ENCODE results near the gene DUOX2. TPM values are rescaled to one million over a fixed set of nuclear protein-coding genes. Genes with fewer than 3 reads are reported as not detected.

Gene DUOX2
- total RNA-seq, 1 experiment from 2014 or later, result 0.21 TPM

- H3K27ac Mint-ChIP-seq (ENCODE audit: unreplicated experiment), result no peak overlapping the region
- no peaks in the 10 kb centered on the region for H3K4me1 Mint-ChIP-seq (ENCODE audit: low read depth, unreplicated experiment)
- DNase-seq, result no peak
- no peak for TF ChIP-seq CTCF (IDR thresholded peaks at IDR 0.05; ENCODE audit: unreplicated experiment)
- no TSS peak for BruUV-seq (replicated peaks)
- no peaks in the 10 kb centered on the region for H3K9me3 Mint-ChIP-seq (ENCODE audit: low read depth, unreplicated experiment)
- peaks cover 58% of the 10 kb centered on the region for H3K27me3 Mint-ChIP-seq (ENCODE audit: unreplicated experiment)
- no peaks in the 10 kb centered on the region for H3K36me3 Mint-ChIP-seq (ENCODE audit: insufficient read depth, unreplicated experiment)
- H3K4me3 Mint-ChIP-seq (ENCODE audit: low read depth, unreplicated experiment), result no peak overlapping the region
- CTCF ChIA-PET, result no interaction called here
- intact Hi-C loops (cut with micrococcal nuclease; ENCODE audit: unreplicated experiment), result no loop called here
These were observed 20.2 kb downstream of the DUOX2 start for GRCh38 chr15:45093622-45094357.

DNA sequence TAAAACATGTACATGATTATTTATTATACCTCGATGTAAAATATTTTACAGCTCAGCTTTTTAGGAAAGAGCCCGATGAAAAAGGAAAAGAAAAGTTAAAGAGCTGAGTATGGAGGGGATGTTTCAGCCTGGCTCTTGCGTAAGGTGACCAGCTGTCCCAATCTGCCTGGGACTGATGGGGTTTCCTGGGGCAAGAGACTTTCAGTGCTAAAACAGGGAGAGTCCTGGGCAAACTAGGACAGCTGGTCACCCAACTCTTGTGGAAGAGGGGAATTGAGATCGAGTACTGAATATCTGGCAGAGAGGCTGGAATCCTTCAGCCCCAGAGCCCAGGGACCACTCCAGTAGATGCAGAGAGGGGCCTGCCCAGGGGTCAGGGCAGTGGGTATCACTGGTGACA, 21.0 kb downstream of the DUOX2 start:
- Mint-ChIP-seq H3K27me3 (ENCODE audit: unreplicated experiment) (peaks cover 62% of the 10 kb centered on the region), H3K9me3 (ENCODE audit: low read depth, unreplicated experiment) (no peaks in the 10 kb centered on the region), H3K4me1 (ENCODE audit: low read depth, unreplicated experiment) (no peaks in the 10 kb centered on the region), H3K36me3 (ENCODE audit: insufficient read depth, unreplicated experiment) (no peaks in the 10 kb centered on the region), H3K4me3 (ENCODE audit: low read depth, unreplicated experiment) (no peak overlapping the region), H3K27ac (ENCODE audit: unreplicated experiment) (no peak overlapping the region)
- TF ChIP-seq CTCF (IDR thresholded peaks at IDR 0.05; ENCODE audit: unreplicated experiment), result no peak
- no peak for DNase-seq
- intact Hi-C loops (cut with micrococcal nuclease; ENCODE audit: unreplicated experiment), result no loop called here
- no TSS peak for BruUV-seq (replicated peaks)
- CTCF ChIA-PET, result no interaction called here

GRCh38 chr15:45091576-45091975, 22.4 kb downstream of the DUOX2 start:
- no peaks in the 10 kb centered on the region for H3K4me1 Mint-ChIP-seq (ENCODE audit: low read depth, unreplicated experiment)
- H3K27me3 Mint-ChIP-seq (ENCODE audit: unreplicated experiment), result peaks cover 72% of the 10 kb centered on the region
- no peaks in the 10 kb centered on the region for H3K36me3 Mint-ChIP-seq (ENCODE audit: insufficient read depth, unreplicated experiment)
- BruUV-seq (replicated peaks), result no TSS peak
- no peak overlapping the region for H3K27ac Mint-ChIP-seq (ENCODE audit: unreplicated experiment)
- H3K4me3 Mint-ChIP-seq (ENCODE audit: low read depth, unreplicated experiment), result no peak overlapping the region
- no peaks in the 10 kb centered on the region for H3K9me3 Mint-ChIP-seq (ENCODE audit: low read depth, unreplicated experiment)
- CTCF ChIA-PET, result no interaction called here
- no peak for DNase-seq
- intact Hi-C loops (cut with micrococcal nuclease; ENCODE audit: unreplicated experiment), result no loop called here
- no peak for TF ChIP-seq CTCF (IDR thresholded peaks at IDR 0.05; ENCODE audit: unreplicated experiment)

DNA sequence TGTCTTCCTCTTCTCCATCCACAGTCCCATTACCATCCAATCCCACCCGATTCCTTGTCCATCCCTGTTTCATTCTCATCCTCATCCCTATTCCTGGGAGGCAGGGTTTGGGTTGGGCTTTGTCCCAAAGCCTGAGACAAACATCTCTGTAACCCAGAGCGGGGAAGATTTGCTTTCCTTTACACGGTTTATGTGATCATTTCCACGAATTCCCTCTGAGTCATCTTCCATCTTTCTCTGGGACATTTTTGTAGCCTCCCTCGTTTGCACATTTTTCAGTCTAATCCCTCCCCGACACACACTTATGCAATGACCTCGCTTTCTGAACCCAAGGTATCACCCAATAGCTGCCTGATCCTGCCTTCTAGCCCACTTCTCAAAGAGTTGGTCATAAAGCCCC, 22.8 kb downstream of the DUOX2 start:
- DNase-seq, result no peak
- CTCF ChIA-PET, result no interaction called here
- intact Hi-C loops (cut with micrococcal nuclease; ENCODE audit: unreplicated experiment), result no loop called here
- TF ChIP-seq CTCF (IDR thresholded peaks at IDR 0.05; ENCODE audit: unreplicated experiment), result no peak
- no TSS peak for BruUV-seq (replicated peaks)
- Mint-ChIP-seq H3K4me1 (ENCODE audit: low read depth, unreplicated experiment) (no peaks in the 10 kb centered on the region), H3K4me3 (ENCODE audit: low read depth, unreplicated experiment) (no peak overlapping the region), H3K27me3 (ENCODE audit: unreplicated experiment) (peaks cover 72% of the 10 kb centered on the region), H3K9me3 (ENCODE audit: low read depth, unreplicated experiment) (no peaks in the 10 kb centered on the region), H3K36me3 (ENCODE audit: insufficient read depth, unreplicated experiment) (no peaks in the 10 kb centered on the region), H3K27ac (ENCODE audit: unreplicated experiment) (no peak overlapping the region)
